HCEC 1CT (cell line): ENCODE data around the gene ANKRD18A.

Experiments
- DNase-seq: peaks from one replicate; pipeline ENCODE4 v3.0.0-alpha.2; 2017

The ANKRD18A gene

DNA sequence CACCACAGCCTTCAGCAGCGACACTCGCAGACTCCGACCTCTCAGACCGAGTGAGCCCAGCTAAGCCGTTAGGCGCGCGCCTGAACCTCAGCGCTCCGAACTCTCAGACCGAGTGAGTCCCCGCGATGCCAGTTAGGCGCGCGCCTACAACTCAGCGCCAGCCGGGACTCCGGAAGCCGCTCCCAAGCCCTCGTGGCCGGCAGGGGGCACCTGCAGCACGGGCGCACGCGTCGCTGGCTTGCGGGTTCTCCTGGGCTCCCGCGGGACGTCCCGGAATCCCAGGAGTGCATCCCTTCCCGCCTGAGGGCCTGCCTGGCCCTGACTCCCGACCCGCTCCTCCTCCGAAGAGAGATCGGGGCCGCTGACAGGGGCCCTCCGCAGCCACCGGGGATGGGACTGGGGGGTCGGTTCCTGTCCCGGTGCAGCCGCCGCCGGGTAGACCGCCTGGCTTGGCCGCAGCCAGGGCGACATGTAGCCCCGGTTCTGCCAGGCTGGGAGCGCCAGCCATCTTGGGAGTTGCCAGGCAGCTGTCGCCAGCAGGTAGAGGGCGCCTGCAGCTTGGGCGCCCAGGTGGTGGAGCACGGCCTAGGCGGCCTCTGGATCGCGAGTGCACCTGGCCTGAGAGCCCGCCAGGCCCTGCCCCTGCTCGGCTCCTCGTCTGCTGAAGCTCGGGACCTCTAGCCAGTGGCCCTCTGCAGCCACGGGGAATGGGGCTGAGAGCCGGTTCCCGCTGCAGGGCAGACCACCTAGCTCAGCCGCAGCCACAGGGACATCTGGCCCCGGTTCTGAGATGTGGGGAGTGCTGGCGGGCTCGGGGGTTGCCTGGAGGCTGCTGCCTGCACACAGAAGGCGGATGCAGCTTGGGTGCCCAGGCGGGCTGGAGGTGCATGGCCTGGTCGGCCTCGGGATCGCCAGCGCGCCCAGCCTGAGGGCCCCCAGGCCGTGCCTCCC lies at the start of gene ANKRD18A:
ANKRD18A (minus strand) TSS at position 114 of the 951 bp plus-strand sequence. CDS start 311 bp downstream, outside the sequence.
- no peak for DNase-seq

DNA sequence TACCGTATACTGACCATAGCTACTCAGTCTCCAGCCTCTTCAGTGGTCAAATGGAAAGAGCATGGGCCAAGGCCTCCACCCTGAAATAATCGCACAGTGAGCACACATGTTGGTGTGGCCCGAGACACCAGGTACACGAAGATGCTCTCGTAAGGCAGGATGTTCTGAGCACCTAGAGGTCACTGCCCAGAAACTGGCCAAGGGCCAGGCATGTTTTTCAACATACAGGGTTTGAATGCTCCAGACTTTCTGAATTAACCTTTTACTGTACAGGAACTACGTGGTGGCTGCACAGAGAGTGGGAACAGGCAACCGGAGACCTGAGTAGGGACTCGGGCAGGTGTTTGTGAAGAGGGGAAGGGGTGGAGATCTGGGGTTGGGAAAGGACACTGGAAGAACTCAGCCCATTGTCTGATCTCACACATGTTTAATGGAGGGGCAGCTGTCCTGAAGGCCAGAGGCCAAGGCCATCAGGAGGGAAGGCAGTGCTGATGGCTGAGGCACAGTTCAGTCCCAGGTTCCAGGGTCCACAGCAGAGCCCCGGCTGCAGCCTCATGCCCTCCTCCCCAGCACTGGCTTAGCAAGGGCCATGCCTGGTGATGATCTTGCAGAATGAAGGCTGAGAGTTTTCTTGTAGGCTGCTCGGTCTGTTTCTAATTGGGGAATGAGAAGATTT lies 48.5 kb upstream of the ANKRD18A start:
- DNase-seq = no peak

DNA sequence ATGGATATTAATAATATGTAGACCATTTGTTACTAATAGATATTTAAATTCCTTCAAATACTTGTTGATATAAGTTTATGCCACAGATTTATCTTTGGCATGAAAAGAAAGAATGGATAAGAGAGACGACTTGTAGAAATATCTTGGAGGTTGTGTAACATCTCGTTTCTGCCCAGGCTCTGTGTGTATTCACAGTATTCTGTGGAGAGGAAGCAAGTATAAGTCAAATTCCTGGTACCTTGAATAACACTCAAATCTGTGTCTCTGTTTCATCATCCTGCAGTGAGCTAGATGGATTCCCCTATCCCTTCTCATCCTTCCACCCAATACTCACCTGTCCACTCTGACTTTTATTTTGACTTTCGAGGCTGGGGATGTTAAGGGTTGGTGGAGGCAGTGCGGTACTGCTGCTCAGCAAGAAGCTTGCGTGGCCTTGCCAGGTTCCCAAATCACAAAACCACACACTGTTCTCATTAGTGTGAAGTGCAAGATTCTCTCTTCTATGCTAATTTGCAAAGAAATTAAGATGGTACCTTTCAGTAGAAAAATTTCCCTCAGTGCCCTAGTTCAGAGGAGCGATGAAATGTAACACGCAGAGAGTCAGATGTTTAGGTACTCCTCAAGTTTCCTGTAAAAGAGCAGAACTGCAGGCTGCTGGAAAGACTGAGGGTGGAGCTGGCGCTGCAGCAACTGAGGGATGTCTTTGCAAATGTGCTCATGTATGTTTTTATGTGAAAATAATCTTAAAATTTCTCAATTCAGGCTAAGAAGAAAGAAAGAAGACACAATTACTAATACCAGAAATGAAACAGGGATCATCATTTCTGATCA lies 42.6 kb upstream of the ANKRD18A start:
- no peak for DNase-seq

DNA sequence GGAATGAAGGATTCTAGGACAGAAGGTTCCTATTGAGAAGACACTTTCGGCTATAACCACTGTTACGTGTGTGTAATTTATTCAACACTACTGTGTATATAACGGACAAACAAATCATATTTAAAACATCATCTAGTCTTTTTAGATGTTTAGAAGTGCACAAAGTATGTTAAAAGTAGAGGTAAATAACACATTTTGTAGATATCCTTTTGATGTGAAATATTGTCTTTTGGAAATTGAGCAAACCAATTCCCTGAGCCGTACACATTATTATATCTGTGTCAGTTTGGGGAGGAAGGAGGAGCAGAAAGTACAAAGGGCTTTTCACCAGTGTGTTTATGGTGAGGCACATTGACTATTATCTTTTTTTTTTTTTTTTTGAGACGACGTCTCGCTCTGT lies 39.1 kb upstream of the ANKRD18A start:
- no peak for DNase-seq

DNA sequence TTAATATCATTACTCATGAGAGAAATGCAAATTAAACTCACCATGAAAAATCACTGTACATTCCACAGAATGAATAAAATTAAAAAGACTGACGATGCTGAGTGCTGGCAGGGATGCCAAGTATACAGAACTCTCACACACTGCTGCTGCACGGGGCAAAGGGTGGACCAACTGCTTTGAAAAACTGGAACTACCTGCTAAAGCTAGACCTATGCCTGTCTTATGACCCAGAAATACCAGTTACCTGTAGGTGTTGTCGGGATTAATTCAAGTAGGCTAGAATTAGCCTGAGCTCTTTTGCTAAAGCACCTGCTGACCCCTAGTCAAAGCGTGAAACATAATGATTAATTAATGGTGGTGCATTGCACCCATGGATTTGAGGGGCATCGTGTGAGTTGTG lies 36.5 kb upstream of the ANKRD18A start:
- no peak for DNase-seq

DNA sequence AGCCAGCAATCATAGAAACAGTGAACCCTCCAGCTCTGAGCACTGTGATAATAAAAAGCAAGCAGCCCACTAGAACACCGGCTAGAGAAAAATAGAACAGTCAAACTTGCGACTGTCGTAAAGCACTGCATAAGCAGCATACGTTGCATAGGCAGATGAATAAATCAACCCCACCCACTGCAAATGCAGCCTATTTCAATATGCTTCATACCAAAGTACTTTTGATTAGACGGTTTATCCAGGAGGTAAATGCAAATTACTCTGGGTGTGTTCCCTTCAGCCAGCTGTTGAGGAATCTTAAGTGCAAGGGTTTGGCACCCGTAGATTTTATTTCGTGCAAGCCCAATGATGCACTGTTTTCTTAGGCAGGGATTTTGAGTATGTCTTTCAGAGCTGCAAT lies 32.1 kb upstream of the ANKRD18A start:
- no peak for DNase-seq

DNA sequence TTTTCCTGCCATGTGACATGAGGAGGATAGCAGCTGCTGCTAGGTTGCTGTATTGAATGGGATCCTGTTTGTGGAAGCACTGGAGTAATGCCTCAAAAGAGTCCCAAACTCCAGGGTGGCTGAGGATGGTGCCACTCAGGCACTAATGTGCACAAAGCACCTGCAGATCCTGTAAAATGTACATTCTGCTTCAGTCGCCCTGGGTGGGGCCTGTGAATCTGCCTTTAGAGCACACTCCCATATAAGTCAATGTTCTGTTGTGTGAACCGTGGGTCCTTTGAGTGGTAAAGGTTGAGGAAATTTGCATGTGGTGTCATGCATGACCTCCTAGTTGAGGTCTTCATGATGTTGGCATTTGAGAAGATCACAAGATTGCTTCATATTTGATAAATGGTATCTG lies 31.6 kb upstream of the ANKRD18A start:
- DNase-seq = no peak

DNA sequence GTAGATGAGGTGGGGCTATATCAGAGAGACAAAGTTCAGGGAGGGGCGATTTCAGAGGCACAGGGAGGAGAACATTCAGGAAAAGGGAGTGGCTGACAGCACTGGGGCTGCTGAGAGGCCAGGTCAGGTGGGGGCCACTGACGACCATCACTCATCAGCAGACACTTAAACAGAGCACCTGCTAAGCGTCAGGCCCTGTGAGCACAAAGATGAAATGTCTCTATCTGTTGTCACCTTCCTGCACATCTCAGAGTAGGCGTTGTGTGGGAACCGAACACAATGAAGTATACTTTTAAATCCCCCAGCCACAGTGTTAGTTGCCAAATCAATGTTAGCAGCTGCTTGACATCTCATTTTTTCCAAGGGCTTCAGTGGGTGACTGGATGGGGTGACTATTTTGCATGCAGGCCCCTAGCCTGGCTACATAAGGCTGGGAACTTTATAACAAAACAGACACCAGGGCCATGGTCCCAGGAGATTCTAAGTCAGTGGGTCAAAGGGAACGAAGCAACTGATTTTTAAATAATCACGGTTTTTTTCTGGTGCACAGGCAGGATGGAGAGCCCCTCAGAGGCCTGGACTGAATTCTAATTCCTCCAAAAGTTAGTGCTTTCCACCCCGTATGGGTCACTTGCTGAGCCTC lies 31.1 kb upstream of the ANKRD18A start:
- DNase-seq = no peak

DNA sequence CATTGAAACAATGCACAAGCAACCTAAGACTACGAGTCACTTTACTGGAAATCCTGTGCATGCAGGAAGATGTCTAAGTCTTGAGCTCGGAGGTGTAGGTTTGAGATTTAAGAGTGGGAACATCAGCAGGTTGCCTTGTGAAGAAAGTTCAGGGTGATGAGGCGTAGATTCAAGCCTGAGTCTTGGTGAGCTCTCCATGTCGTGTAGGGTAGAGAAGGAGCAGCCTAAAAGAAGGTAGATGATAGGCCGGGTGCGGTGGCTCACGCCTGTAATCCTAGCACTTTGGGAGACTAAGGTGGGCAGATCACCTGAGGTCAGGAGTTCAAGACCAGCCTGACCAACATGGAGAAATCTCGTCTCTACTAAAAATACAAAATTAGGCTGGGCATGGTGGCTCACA lies 30.2 kb upstream of the ANKRD18A start:
- no peak for DNase-seq

DNA sequence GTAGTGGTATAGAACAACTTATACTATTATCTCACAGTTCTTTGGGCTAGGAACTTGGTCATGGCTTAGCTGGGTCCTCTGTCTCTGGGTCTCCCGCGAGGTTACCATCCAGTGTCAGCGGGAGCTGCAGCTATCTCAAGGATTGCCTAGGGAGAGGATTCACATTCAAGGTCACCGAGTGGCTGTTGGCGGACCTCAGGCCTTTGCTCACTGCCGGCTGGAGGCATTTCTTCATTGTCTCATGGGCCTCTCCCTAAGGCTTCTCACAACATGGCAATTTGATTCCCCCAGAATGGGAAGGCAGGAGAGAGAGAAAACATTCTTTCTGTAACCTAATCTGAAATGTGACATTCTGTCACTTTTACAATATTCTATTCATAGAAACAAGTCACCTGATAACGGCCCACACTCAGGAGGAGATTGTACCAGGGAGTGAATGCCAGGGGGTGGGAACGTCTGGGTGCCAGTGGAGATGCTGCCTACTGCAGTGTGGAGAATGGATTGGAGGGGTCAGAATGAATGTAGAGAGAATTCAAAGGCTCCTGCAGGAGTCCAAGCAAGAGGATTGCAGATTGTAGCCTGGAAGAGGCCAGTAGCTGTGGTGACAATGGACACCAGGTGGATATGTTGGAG lies 29.5 kb upstream of the ANKRD18A start:
- DNase-seq = no peak

DNA sequence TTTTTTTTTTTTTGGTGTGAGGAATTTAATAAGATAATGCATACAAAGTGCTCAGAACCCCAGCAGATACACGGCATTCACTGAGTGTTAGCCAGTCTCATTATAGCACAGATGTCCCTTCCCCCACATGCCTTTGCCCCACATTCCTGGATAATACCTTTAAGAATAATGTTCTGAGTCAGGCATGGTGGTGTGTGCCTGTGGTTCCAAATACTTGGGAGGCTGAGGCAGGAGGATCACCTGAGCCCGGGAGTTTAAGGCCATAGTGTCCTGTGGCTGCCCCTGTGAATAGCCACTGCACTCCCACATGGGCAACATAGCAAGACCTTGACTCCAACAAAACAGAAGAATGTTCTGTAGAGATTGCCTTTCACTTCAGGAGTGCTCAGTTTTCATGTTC lies 24.2 kb upstream of the ANKRD18A start:
- no peak for DNase-seq

DNA sequence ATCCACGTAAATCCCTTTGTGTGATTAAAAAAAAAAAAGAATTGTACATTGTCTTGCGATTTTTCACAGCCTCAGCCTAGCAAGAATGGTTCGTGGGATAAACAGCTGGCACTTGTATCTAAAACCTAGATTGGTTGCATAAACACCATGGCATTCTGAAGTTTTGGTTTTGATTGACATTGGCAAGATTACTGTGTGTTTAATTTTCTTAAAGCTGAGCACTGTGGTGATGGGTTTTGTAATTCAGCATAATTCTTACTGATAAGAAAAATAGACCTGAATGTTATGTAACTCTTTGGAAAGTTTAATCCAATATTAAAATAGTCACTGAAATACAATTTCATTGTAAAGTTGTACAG lies 23.4 kb upstream of the ANKRD18A start:
- no peak for DNase-seq

DNA sequence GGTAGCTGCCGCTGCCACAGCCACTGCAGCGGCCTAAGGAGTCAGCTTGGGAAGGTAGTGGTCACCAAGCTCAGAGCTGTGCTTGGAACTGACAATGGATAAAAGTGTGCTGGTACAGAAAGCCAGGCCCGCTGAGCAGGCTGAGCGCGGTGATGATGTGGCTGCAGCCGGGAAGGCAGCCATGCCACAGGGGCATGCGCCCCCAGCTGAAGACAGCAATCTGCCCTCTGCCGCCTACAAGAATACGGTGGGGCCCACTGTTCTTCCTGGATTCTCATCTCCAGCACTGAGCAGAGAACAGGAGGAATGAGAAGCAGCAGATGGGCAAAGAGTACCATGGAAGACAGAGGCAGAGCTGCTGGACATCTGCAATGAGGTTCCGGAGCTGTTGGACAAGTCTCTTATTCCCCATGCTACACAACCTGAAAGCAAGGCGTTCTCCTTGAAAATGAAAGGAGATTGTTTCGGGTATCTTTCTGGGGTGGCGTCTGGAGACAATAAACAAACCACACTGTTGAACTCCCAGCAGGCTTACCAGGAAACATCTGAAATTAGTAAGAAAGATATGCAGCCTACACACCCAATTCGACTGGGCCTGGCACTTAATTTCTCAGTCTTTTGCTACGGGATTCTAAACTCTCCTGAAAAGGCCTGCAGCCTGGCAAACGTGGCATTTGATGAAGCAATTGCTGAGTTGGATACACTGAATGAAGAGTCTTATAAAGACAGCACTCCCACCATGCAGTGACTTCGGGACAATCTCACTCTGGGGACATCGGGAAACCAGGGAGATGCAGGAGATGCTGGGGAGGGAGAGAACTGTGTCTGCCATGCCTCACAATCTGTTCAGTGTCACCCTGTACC lies 22.8 kb upstream of the ANKRD18A start:
- no peak for DNase-seq

DNA sequence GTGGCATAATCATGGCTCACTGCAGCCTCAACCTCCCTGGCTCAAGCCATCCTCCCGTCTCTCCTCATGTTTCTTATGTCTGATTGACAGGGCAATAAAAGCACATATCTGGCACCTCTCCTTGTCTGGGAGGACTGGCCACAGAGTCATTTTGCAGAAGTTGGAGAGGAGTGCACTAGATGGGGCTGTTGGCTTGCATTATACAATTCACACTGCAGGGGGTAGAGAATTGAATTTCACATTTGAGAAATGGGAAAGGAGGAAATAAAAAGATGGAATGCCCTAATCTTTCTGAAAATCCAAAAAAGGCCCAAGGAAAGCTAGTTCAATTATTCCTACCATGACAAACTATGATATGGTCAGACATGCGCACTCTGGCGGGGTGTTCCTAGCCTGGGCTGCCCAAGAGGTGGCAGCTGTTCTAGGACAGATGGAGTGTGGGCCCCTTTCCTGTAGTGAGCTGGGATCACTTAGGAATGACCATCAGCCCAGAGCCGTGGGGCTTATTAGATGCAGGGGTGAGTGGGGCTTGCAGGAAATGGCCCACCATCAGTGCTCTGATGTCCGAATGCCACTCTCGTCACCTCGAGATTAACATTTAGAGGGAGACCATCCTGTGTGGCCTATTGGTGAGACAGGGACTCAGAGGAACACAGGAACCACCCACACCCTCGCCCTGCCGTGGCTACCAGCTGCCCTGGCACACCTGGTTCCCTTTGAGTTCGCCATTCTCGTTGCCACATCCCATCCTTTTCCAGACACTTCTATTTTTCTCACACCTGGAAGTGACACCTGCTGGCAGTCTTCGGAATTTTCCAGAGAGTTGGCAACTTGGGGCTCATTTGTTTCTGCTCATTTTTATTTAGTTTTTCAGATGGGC lies 21.8 kb upstream of the ANKRD18A start:
- DNase-seq = no peak

DNA sequence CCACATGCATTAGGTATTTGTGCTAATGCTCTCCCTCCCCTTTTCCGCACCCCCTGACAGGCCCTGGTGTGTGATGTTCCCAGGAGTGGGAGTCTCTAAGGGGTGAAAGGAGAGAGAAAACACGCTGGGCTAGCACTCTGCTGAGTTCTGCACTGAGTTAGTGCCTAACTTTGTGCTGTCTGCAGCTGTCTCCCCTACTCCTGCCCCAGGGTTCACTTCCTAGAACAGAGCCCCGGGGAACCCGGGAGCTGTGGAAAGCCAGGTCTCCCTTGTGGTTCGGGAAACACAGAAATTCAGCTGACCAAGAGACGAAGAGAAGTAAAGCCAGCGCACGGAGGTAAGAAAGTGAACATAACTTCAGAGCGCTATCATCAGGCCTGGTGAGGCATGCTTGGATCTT lies 20.7 kb upstream of the ANKRD18A start:
- DNase-seq = no peak

DNA sequence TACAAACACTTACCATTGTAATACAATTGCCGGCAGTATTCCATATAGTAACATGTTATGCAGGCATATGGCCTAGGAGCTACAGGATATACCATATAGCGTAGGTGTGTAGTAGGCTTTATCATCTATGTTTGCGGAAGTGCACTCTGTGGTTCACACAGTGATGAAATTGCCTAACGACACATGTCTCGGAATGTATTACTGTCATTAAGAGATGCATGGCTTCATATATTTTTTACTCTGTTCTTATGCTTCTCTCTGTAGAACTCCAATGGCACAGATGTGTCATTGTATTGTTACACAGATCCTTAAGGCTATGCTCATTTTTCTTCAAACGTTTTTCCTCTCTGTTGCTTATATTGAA lies 19.2 kb upstream of the ANKRD18A start:
- DNase-seq = no peak

DNA sequence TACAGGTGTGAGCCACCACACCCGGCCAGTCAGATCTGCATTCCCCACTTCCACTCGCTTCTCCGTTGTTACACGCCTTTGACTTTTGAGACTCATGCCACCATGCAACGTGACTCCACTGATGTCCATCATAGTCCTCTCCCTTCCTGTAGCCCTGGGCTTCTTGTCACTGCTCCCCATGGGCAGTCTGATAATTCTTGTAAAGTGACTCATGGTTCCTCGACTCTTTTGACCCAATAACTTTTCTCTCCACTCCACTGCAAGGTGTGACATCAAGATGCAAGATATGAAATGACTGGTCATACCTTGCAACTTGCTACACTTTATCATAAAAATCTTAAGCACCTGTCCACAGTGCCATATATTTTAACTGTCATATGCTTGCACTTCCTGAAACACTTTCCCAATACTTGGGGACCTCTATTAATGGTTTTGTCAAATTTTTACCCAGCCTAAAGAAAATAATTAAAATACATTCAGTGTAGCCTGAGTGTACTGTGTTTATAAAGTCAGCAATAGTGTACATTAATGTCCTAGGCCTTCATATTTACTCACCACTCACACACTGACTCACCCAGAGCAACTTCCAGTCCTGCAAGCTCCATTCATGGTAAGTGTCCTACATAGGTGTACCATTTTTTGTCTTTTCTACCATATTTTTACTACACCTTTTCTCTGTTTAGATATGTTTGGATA lies 18.6 kb upstream of the ANKRD18A start:
- no peak for DNase-seq

DNA sequence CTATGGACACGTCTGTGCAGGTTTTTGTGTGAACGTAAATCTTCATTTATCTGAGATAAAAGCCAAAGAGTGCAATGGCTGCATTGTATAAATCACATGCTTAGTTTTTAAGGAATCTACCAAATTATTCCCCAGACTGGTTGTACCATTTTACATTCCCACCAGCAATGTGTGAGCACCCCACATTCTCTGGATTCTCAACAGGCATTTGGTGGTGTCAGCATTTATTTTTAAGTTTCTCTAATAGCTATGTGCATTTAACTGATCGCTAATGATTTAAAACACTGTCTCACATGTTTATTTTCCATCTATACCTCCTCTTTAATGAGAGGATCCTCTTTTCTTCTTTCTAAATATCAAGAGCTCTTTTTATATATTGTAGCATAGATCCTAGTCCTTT lies 13.9 kb upstream of the ANKRD18A start:
- DNase-seq = no peak

DNA sequence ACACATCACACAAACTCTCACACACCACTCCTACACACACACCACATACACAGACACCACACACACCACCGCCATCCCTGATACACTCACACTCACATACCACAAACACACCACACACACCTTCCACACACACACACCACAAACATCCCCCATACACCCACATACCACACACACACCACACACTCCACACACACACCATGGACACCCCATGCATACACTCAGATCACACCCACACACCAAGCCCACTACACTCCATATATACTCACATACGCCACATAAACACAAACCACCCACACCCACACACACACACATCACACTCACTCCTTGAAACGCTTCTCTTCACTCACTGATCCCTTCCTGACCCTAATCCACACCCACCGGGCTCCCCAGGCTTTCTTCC lies 9.1 kb upstream of the ANKRD18A start:
- no peak for DNase-seq

DNA sequence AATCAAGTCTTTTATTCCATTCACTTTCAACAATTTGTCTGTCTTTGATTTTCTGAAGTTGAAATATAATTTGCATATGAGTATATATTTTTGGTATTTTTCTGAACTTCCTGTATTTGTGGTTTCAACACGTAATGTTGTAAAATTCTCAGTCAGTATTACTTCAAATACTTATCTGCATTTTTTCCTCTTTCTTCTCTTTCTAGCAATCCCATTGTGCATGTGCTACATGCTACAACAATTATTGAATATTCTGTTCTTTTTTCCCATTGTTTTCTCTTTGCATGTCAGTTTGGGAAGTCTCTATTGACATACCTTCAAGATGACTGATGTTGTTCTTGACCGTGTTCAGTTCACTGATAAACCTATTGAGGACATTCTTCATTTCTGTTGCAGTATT lies 5.6 kb upstream of the ANKRD18A start:
- DNase-seq = no peak
